Spleen (tissue), 11 donors: ENCODE results near the gene ARHGAP5. TPM values are rescaled to one million over a fixed set of nuclear protein-coding genes. Genes with fewer than 3 reads are reported as not detected.
A peak's percentile ranks its signal among the peaks of the same experiment; 100 is the strongest.

Source experiments
- DNase-seq: peaks from one replicate; pipeline ENCODE4 v3.0.0-alpha.2; 2020
- H3K27ac ChIP-seq, 8 donors: fragments of 200-600 bp; sonication (generic) in 7 of 8; 1 replicate in 4 of 8; 2 replicates in 4 of 8; pipeline versions ENCODE4 v1.5.0 to v1.8.0; 2016 to 2021; ENCODE audit warnings: inconsistent platforms in 4 of 8, mild to moderate bottlenecking in 4 of 8, moderate library complexity in 1 of 8
- H3K27me3 ChIP-seq, 7 donors: fragments of 200-600 bp; sonication (generic) in 6 of 7; replicated peaks in 1 of 7; 1 replicate in 4 of 7; 2 replicates in 3 of 7; pipeline versions ENCODE4 v1.5.0 to v1.8.0; 2016 to 2021; ENCODE audit warnings: inconsistent platforms in 3 of 7, mild to moderate bottlenecking in 1 of 7
- H3K36me3 ChIP-seq, 6 donors: fragments of 200-600 bp; sonication (generic) in 5 of 6; 1 replicate in 4 of 6; 2 replicates in 2 of 6; pipeline versions ENCODE4 v1.5.0 to v1.8.0; 2016 to 2021; ENCODE audit warnings: inconsistent platforms in 2 of 6
- H3K4me1 ChIP-seq, 6 donors: fragments of 200-600 bp; sonication (generic) in 5 of 6; 1 replicate in 3 of 6; 2 replicates in 3 of 6; pipeline versions ENCODE4 v1.5.0 to v1.8.0; 2016 to 2021; ENCODE audit warnings: inconsistent platforms in 3 of 6
- H3K4me3 ChIP-seq, 8 donors: fragments of 200-600 bp; sonication (generic) in 7 of 8; 1 replicate in 4 of 8; 2 replicates in 4 of 8; pipeline versions ENCODE4 v1.5.0 to v1.8.0; 2016 to 2021; ENCODE audit warnings: inconsistent platforms in 4 of 8, mild to moderate bottlenecking in 4 of 8, moderate library complexity in 2 of 8
- H3K9me3 ChIP-seq, 8 donors: fragments of 200-600 bp; sonication (generic) in 7 of 8; 1 replicate in 4 of 8; 2 replicates in 4 of 8; pipeline versions ENCODE4 v1.5.0 to v1.8.0; 2016 to 2021; ENCODE audit warnings: inconsistent platforms in 4 of 8
- CTCF ChIP-seq, 11 experiments: fragments of 200-600 bp in 7 of 11; fragments of 450-650 bp in 4 of 11; sonication (generic) in 4 of 11; IDR thresholded peaks in 8 of 11; conservative IDR thresholded peaks in 3 of 11; 1 replicate in 7 of 11; 2 replicates in 4 of 11; pipeline versions ENCODE4 v1.4.0 to v1.8.0; 2016 to 2021; ENCODE audit warnings: antibody characterized with exemption in 11 of 11, inconsistent platforms in 4 of 11, mild to moderate bottlenecking in 1 of 11
- POLR2A ChIP-seq, 3 donors: fragments of 450-650 bp; IDR thresholded peaks; one replicate each; pipeline ENCODE4 v1.5.1; 2017; ENCODE audit warnings: antibody characterized with exemption in 3 of 3, mild to moderate bottlenecking in 1 of 3
- POLR2AphosphoS5 ChIP-seq, 3 donors: sonication (generic); formaldehyde crosslinking; IDR thresholded peaks; one replicate each; pipeline ENCODE4 v1.5.1; 2017; ENCODE audit warnings: antibody characterized with exemption in 3 of 3
- WGBS, 5 donors: extraction: QIAGEN DNeasy Blood & Tissue Kit in 3 of 5; methylation state at CpG; one replicate each; pipeline versions ENCODE4 v1.1.5 to v1.1.7; 2013 to 2018; 5-methylcytosine and 5-hydroxymethylcytosine counted together
- intact Hi-C: fragments of 100-400 bp; cut with DNase I; formaldehyde crosslinking; loops from one replicate; pipeline ENCODE4 v1.15.0; 2023; ENCODE audit warnings: low total_unique reads
- polyA plus RNA-seq, 3 donors: library from polyadenylated mRNA; stranded (reverse); fragments of 200-250 nt; gene quantifications; one replicate each; pipeline ENCODE4 v1.2.1, GENCODE V29; 2013
- total RNA-seq, 7 donors: library from RNA; depleted of rRNA in 3 of 7; stranded (reverse); fragments of >200 nt in 3 of 7; fragmentation: NEBNext Ultra II Directional in 4 of 7; extraction: Animal tissue kit (Norgen Biotek cat#: 25700) in 4 of 7; gene quantifications; one replicate each; pipeline versions ENCODE4 v1.1.0 to v1.2.1, GENCODE V29; 2016 to 2021
- donor health status: healthy with polysubstance abuse.
- donor health status: DM: no; HTN: no; CAD: no; lungs with moderate emphysema.
- donor health status: DM: no; HTN: no; CAD: no.
- donor health status: Bipolar disorder and iron deficiency.
- donor health status: healthy.
- donor health status: DM: no; HTN: no; CAD: no.
- donor health status: DM: yes; HTN: yes; CAD: no.

The ARHGAP5 gene
- total and polyA plus RNA-seq, 10 donors, result 10.1 to 189 (median 109) TPM

DNA sequence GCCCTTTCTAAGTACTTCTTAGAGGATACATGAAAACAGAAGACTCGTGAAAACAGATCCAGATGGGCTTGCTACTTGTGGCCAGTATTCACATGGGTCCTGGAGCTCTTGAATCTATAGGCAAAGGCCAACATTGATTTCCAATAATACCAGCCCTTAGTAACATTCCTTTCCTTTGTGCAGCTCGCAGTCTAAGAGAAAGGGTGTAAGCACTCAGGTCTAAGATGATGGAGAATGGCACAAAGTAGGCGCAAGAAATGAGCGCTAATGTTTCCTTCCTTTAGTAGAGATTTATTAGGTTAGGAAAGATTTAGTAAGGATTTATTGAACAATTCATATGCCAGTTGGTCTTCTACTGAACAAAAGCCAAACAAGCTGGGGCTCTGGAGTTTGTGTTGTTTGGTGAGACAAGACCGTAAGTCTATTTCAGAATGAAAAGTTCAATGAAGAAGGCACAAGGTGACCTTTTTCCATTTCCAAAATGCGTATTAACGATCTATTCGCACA is 125.4 kb downstream of the ARHGAP5 start:
- H3K27me3 ChIP-seq, result peaks cover 0 to 8% (median 0%) of the 10 kb centered on the region in 7 donors
- H3K27ac ChIP-seq, result peak overlapping the region; percentile 87 to 97 (median 92)
- H3K4me3 ChIP-seq, result peak overlapping the region; percentile 60 to 80 (median 69)
- no peak for TF ChIP-seq CTCF (IDR thresholded peaks at IDR 0.05 in 8 of 11, conservative IDR thresholded peaks at IDR 0.05 in 3 of 11)
- no peak for TF ChIP-seq POLR2A (IDR thresholded peaks at IDR 0.05)
- TF ChIP-seq POLR2AphosphoS5 (IDR thresholded peaks at IDR 0.05), result no peak
- 2 to 4% (median 3%) methylated on average over 8 of the region's 8 CpGs for WGBS, 5 donors
- intact Hi-C loops, result loop anchor here (5.0 kb wide), 1 partner anchor 125 kb away; the partner anchor contains the start of gene ARHGAP5
- H3K9me3 ChIP-seq, result no peaks in the 10 kb centered on the region
- no peaks in the 10 kb centered on the region for H3K36me3 ChIP-seq
- peaks cover 5 to 49% (median 27%) of the 10 kb centered on the region in 6 donors for H3K4me1 ChIP-seq
- no peak for DNase-seq

GRCh38 chr14:32202998-32203882 is 126.1 kb downstream of the ARHGAP5 start, which contains the start of gene RNU6-8:
RNU6-8 (minus strand) TSS chr14:32203269.
- peak within 1 kb of the TSS; percentile 60 to 80 (median 69) for H3K4me3 ChIP-seq
- intact Hi-C loops, result loop anchor here (5.0 kb wide), 1 partner anchor 126 kb away; the partner anchor contains the start of gene ARHGAP5
- no peaks in the 10 kb centered on the region for H3K36me3 ChIP-seq
- TF ChIP-seq POLR2A (IDR thresholded peaks at IDR 0.05), result peak in 2 of 3 donors; percentile 23 to 50
- peak; percentile 81 to 90 (median 90) for TF ChIP-seq POLR2AphosphoS5 (IDR thresholded peaks at IDR 0.05)
- peak in 1 of 11 experiments; percentile 18 for TF ChIP-seq CTCF (IDR thresholded peaks at IDR 0.05 in 8 of 11, conservative IDR thresholded peaks at IDR 0.05 in 3 of 11)
- WGBS, 5 donors, result 0 to 1% (median 0%) methylated on average over 42 to 57 of the region's 57 CpGs
- H3K27me3 ChIP-seq, result peaks cover 0 to 8% (median 0%) of the 10 kb centered on the region in 7 donors
- H3K4me1 ChIP-seq, result peaks cover 5 to 49% (median 27%) of the 10 kb centered on the region in 6 donors
- no peaks in the 10 kb centered on the region for H3K9me3 ChIP-seq
- DNase-seq, result peak; percentile 97
- H3K27ac ChIP-seq, result peak within 1 kb of the TSS; percentile 87 to 97 (median 92)

DNA sequence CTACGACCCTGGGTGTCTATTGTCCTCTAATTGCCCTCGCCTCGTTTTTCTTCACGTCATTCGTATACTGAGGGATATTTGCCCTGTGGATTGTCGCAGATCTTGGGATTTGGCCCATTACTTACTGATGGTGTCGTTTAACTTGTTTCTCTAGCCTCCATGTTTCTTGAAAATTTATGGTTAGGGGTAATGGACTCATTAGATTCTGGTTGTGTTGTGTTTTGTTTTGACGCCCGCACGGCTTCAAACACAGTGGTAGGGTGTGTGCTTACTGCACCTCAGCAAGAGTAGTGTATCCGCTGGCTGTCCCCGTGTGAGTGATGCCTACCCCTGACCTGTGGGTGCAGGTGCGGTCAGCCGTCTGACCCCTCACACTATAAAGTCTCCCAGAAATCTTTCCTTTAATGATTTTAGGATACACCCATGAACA is 126.8 kb downstream of the ARHGAP5 start:
- peak overlapping the region; percentile 60 to 80 (median 69) for H3K4me3 ChIP-seq
- no peaks in the 10 kb centered on the region for H3K36me3 ChIP-seq
- H3K4me1 ChIP-seq, result peaks cover 5 to 49% (median 27%) of the 10 kb centered on the region in 6 donors
- 3 to 6% (median 4%) methylated on average over 14 of the region's 14 CpGs for WGBS, 5 donors
- H3K9me3 ChIP-seq, result no peaks in the 10 kb centered on the region
- DNase-seq, result peak; percentile 78
- peak overlapping the region; percentile 87 to 97 (median 92) for H3K27ac ChIP-seq
- peaks cover 0 to 8% (median 0%) of the 10 kb centered on the region in 7 donors for H3K27me3 ChIP-seq
- intact Hi-C loops, result loop anchor here (5.0 kb wide), 1 partner anchor 127 kb away; the partner anchor contains the start of gene ARHGAP5
- TF ChIP-seq POLR2A (IDR thresholded peaks at IDR 0.05) (no peak), CTCF (IDR thresholded peaks at IDR 0.05 in 8 of 11, conservative IDR thresholded peaks at IDR 0.05 in 3 of 11) (no peak), POLR2AphosphoS5 (IDR thresholded peaks at IDR 0.05) (no peak)
